ENCODE data around the gene DENND2A.
"Not testable (repeated sequence)": the region's sequence is repeated elsewhere in the genome, so short reads cannot be mapped to it uniquely, and the experiment has no call there.

Gene DENND2A

DNA sequence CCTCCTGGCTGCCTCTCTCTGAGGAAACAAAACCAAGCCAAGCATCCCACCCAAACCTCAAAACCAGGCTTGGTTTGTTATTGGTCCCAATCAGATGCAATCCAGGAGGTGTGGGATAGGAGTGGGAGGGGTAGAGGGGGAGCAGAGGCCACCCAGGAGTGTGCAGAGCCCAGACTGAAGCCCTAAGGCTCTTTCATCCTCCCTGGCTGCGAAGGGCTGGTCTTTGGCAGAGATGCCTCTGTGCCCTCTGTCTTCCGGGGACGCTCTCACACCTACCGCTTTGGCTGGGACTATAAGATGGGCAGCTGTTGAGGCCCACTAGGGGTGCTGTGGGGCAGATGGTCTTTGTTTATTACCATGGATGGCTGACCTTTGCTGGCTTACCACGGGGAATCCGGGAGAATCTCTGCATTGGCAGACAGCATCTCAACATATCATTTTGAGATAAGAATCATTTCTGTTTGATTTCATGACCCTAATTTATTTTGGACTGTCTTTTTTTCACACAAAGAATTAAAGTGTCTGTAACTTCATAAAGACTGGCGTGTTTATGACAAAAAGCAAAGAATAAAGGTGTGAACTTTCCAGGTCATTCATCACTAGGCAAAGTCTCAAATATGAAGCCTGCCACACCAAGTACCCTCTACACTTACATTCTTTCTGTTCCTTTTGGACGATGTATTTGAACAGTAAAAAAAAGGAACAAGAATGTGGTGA, 6.5 kb upstream of the DENND2A start:
- DNase-seq (ENCODE audit: low read depth) = no peak

DNA sequence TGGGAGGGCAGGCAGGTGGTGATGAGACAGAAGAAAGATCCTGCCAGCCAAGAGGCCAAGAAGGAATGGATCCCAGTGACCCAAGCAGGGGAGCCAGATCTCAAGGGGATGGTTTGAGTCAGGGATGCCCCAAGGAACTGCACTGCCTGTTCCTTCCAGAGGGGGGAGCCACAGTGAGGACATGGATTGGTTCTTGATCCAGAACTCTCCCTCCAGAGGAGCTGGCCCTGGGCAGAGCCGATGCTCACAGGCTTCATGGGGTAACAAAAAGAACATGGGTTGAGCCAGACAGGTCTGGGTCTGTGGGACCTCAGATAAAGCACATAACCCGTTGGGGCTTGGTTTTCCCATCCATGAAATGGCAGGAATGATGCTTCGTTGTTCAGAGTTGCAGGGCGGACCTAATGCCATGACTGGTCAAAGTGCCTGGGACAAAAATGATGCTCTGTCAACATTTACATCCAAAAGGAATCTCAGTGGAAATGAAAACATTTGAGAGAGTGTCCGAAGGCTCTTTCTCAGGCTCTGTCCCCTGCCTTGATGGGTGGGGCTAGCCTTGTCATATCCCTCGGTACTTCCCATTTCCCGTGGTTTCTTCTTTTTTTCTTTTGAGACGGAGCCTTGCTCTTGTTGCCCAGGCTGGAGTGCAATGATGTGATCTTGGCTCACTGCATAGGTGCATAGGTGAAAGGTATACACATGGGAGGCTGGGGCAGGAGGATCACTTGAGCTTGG, 4.7 kb upstream of the DENND2A start:
- no peak for DNase-seq (ENCODE audit: low read depth)

DNA sequence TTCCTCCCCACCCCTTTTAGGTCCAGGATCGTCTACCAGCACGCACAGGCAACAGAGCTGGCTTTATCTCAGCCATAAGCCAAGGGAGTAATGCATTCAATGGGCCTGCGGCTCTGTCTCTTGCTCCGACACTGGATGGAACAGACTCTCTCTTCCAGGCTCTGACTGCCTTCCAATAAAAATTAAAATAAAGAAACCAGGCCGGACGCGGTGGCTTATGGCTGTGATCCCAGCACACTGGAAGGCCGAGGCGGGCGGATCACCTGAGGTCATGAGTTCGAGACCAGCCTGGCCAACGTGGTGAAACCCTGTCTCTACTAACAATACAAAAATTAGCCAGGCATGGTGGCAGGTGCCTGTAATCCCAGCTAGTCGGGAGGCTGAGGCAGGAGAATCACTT, 4.1 kb upstream of the DENND2A start:
- DNase-seq (ENCODE audit: low read depth) = not testable (repeated sequence)

DNA sequence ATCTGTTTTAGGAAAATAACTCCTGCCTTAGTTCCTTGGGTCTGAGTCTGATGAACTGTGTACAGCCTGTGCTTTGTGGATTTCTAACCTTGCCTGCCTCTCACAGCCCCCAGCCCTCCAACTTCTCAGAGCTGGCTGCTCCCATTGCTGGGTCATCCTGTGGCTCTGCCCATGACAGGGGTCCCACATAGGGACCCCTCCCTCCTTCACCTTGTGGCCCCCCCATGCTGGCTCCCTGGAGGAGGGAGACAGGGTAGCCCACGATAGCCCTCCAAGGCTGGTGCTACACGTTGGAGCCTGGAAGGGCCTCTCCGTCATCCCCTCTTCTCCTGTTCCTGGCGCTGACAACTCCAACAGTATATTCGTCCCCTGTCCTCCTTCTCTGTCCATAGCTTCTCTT, 2.8 kb upstream of the DENND2A start:
- no peak for DNase-seq (ENCODE audit: low read depth)

DNA sequence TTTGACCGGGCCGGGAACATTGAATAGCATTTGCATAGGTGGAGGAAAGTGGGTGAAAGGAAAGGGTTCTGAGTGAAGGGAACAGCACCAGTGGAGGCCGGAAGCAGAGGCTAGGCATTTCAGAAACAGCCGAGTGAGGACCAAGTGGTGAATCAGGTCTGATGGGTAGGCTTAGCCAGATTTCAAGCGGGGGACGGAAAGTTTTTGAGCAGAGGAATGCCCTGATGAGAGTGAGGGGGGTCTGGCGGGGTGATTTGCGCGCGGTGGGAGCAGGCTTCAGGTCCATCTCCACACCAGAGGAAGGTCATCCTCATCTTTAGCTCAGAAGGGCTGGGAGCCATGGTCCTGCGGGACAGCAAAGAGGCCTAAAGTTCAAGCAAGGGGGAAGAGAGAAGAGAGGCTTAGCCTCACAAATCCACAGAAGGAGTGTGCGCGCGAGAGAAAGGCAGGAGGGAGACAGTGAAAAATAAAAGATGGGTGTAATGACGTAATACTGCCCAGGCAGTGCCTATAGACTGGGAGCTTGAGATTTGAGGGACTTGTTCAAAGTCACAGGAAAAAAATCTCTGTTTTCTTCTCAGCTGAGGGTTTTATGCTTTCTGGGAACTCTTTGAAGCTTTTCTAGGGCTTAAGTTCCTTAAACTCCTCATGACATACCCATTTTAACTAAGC, 1.0 kb upstream of the DENND2A start:
- DNase-seq (ENCODE audit: low read depth) = no peak

DNA sequence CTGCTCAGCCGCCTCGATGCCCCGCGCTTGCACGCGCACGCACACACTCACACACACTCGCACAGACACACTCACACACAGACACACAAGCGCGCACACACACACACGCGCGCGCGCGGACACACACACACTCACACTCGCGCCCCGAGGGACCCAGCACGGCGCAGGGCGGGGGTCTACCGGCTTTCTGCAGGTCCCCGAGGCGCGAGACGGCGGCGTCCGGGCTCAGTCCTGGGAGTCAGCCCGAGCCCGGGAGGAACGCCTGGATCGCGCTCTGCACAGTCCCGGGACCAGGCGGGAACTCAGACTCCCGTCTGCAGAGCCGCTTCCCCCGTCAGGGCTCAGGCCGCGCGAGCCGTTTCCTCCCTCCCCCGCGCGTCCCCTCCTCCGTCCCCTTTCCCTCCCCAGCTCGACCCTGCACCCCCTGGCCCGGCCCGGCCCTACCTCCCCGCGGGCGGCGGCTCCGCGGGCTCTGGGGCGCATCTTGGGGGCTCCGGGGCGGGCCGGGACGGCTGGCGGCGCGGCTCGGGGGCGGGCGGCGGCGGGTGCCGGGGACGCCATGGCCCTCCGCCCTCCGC, 464 bp downstream of the DENND2A start:
- no peak for DNase-seq (ENCODE audit: low read depth)

DNA sequence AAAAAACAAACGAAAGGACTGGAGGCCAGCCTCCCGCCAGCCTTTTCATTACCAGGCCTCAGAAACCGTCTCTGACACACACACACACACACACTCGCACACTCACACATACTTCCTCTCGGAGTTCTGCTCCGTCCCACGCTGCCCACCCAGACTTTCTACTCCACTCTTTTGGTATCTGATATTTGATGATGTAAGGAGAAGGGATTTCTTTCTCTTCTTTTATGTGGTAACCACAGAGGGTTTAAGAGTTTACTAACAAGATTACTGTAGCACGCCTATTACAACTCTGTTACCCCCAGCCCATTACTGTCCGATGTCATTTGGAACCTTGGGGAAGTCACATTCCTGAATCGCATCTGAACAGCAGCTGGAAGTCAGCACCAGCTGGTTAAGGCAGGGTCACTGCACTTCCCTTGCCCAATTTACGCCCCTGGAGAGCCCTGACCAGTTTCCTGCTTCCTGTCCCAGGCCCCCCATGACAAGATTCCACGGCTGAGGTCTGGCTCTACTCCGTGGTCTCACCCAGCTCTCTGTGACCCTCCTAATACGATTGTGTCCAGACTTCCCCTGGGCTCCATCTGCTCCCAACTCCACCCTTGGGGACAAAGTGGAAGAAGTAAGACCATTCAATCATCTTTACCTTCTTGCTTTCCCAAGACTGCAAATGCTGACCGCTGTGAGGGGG, 1.1 kb downstream of the DENND2A start:
- no peak for DNase-seq (ENCODE audit: low read depth)

DNA sequence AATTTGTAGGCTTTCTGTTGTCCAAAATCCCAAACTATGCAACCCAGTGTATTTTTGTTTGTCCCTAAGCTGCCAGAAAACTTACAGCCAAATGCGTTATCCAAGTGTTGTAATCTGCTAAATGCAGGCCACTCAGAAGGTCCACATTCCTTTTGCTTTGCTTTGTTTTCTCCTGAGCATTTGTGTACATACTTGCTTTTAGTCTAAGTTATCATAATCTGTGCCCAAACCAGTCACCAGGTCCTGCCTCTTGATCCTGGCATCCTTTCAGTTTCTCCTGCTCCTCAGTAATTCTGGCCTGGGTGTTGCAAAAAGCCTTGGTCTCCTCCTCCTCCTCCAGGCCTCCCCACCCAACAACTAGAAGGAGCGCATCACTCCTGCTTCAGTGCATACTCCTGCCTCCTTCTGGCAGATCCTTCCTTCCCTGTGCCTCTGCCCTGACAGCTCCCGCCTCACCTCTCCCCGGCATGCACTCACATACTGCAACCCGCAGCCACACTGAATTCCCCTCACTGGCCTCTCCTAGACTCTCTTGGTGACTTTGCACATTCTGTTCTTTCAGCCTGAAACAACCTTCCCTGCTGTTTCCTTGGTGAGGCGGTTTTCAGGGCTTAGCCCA, 2.3 kb downstream of the DENND2A start:
- DNase-seq (ENCODE audit: low read depth) = no peak

DNA sequence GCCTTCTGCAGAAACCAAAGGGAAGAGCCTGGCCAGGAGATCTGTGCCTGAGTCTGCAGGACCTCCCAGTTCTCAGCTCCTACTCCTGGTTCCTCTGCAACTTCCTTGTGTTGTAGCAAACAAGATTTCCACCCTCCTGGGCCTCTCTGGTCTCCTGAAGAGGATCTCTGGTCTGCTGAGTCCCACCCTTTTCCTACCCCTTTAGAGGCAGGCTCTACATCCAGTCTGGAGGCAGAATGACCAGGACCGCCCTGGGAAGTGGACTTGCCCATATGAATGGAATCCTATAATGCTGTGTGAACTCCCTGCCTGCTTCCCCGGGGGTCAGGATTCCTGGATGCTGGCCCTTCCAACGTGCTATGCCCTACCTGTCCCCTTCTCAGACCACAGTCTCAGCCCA, 3.2 kb downstream of the DENND2A start:
- no peak for DNase-seq (ENCODE audit: low read depth)

DNA sequence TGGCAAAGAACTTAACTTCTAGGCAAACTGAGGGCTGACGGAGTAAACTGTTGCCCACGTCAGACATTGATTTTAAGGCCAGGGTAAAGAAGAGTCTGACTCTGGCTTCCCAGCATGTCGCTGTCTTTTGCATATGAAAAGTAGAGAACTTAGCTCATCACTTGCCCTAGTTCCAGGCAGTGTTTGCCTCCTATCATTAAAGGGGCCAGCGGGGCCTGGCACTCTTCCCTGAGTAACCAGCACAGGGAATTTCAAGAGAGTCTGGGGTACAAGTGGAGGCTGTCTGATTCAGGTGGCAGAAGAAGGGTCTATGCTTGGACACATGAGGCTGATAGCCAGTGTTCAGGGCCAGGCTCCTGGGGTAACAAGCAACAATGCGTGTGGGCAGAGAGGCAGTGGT, 4.8 kb downstream of the DENND2A start:
- DNase-seq (ENCODE audit: low read depth) = no peak

DNA sequence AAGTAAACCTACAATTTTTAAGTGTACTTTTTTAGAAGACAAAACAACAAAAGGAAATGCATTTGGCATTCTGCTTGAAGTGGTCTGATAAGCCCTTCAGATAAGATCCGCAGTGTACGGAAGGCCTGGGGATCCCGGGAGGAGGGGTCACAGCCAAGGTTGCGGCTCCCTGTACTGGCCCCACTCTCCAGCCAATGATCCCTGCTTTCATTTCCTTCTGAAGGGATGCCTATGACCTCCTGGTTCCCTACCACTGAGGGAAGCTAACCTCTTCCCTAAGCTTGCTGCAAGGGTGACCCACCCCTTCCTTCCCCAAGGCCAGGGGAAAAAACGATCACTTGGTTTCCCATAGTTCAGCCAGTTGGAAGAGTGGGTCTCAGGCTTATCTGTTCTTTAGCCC, 5.3 kb downstream of the DENND2A start:
- no peak for DNase-seq (ENCODE audit: low read depth)

DNA sequence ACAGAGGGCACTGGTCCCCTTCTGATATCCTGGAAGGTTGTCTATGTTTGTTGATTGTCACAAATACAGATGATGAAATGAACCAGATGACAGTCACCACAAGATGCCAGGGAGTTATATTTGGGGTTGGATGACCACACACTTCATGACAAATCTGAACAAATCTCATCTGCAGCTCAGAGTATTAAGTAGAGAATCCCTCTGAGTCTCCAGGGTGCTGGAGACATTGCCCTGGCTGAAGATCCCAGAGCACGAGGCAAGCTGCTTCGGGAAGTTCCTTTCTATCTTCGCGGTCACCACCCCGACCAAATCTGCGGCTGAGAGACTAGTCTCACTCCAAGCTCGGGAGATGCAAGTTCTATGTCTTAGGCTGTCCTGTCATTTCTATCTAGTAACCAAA, 9.0 kb downstream of the DENND2A start:
- DNase-seq (ENCODE audit: low read depth) = no peak

DNA sequence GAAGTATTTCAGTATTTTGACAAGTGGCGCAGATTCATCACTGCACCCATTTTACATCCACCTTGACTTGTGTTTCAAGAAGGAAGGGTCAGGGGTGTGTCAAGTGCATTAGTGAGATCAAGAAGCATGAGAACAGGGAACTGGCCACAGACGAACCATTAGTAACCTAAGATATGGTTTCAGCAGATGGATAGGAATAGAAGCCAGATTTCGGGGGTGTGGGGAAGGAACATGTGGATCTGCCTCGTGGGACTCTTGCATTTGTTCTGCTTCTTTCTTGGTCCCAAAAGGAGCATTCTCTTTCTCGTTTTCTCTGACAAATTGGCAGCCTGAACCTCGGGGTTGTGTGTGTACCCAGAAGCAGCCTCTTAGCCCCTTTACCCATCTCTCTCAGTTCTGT, 9.6 kb downstream of the DENND2A start:
- no peak for DNase-seq (ENCODE audit: low read depth)

DNA sequence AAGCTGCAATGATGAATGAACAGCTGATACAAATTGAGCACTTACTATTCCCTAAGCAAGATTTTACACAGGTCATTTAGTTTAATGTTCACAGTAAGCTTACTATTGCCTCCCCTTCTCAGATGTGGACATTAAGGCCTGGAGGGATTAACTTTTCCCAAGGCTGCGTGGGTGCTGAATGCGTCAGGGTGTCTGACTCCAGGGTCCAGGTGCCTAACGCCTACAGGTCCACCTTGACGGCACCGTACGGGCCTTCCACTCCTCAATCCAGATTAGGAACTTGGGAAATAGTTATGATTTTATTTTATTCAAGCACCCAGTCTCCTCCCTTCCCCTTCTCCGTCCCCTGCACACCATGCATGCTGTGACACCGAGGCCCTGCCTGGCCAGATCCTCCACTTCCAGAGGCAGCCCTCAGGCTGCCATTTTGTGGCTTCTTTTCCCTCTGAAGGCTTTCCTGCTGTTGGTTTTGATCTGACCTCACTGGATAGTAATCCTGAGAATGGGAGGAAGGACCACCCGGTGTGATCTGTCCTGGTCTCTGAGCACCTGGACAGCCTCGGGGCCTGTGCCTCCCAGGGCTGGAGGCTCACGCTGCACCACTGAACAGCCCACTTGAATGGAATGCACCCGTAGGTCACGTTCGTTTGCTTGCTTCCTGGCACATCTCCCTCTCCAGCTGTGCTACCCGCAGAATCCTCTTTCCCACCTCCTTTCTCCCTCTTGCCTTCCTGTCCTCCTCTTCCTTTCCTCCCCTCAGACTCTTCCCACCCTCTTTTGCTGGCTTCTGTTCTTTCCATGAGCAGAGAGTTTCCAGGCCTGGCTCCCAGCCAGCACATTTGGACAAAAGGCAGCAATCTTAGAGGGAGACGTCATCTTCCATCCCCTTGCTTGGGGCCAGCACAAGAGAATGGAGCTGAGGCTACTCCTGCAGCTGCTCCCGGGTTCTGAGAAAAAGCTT, 14.4 kb downstream of the DENND2A start:
- peak; percentile 86 for DNase-seq (ENCODE audit: low read depth)

DNA sequence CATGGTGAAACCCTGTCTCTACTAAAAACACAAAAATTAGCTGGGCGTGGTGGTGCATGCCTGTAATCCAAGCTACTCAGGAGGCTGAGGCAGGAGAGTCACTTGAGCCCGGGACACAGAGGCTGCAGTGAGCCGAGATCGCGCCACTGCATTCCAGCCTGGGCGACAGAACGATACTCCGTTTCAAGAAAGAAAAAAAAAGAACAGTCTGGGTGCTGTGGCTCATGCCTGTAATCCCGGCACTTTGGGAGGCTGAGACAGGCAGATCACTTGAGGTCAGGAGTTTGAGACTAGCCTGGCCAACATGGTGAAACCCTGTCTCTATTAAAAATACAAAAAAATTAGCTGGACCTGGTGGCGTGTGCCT, 15.4 kb downstream of the DENND2A start:
- DNase-seq (ENCODE audit: low read depth) = not testable (repeated sequence)

DNA sequence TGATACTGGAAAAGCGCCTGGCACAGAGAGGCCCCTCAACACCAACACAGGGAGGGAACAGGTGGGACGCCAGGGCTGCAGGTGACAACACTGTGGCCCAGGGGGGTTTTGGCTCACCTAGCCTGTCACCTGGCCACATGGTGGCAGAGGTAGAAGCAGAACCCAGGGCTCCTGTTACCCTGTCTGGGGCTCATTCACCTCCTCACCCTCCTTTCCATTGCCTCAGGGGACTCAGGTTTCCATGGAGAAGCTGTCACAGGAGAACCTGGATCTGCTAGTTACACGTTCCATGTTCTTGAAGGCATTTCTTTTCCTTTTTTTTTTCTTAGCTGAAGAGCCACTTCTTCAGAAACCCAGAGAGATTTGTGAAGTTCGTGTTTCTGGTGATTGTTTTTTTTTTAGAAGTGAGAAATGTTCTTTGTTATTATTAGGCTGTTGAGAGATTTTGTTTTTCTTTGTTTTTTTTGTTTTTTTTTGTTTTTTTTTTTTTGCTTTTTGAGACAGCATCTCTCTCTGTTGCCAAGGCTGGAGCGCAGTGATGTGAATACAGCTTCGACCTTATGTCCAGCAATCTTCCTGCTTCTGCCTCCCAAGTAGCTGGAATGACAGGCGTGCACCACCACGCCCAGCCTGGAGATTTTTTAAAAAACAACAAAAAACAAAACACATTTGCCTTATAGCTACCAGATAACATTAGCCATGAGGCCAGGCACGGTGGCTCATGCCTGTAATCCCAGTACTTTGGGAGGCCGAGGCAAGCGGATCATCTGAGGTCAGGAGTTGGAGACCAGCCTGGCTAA, 16.0 kb downstream of the DENND2A start:
- no peak for DNase-seq (ENCODE audit: low read depth)

DNA sequence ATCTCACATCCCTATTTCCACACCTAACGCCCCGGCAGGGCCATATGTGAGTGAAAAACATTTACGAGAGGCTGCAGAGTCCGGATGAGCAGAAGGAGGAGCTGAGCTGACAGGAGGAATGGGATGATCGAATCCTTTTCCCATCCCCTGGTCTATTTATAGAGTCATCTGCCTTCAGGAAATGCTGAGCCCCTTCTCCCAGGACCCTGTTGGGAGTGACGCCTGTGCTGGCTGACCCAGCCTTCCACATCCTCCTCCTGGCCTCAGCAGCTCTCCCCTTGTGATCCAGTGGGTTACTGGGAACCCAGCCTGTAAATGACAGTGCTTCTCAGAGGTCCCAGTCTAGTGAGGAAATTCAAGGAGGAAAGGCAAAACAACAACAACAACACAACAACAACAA, 16.6 kb downstream of the DENND2A start:
- no peak for DNase-seq (ENCODE audit: low read depth)

DNA sequence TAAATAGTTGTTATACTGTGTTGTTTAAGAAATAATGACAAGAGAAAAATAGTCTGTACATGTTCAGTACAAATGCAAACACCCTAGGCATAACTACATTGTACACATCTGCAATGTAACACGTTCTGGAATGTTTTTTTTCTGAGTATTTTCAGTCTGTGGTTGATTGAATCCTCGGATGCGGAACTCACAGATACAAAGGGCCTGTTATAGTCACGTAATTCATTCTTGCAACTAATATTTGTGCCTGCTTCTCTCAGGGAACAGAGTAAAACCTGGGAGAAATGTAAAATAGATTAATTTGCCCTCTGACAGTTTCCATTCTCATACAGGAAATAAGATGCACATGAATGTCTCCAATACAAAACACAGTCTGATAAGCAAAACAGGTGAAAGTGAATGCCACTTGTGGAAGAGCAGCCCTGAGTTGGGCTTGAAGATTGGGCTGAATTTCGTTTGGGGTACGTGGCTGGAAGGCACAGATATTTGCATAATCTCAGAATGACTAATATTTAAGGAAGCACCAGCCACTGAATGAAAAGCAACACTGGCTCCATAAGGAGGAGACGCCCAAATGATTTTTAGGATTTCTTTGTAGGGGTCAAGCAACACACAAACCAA, 19.1 kb downstream of the DENND2A start:
- DNase-seq (ENCODE audit: low read depth) = no peak

DNA sequence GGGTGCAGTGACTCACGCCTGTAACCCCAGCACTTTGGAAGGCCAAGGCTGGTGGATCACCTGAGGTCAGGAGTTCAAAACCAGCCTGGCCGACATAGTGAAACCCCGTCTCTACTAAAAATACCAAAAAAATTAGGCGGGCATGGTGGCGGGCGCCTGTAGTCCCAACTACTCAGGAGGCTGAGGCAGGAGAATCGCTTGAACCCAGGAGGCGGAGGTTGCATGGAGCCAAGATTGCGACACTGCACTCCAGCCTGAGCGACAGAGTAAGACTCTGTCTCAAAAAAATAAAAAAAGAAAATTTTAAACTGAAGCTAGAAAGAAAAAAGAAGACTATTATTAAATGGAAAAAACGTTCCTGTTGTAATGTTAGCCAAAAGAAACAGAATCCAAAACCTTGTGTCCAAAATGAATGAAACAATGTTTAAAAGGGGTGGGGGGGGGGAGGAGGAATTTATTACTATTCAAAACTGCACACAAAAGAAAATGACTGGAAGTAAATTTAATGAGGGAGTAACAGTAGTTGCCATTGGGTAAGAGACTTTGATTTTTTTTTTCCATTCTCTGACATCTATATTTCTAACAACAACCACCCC, 20.6 kb downstream of the DENND2A start:
- DNase-seq (ENCODE audit: low read depth) = not testable (repeated sequence)

Data from stromal cell of bone marrow (primary cell).